HepG2 (cell line): Measurements from ENCODE around the gene FAT1. TPM values are rescaled to one million over a fixed set of nuclear protein-coding genes. Genes with fewer than 3 reads are reported as not detected.

Experiments
- ATF5 ChIP-seq: sonication (generic); formaldehyde crosslinking; IDR thresholded peaks from 2 replicates; pipeline ENCODE4 v1.4.0; 2020; ENCODE audit warnings: mild to moderate bottlenecking, low read depth, missing genetic modification reagents
- BCLAF1 ChIP-seq: fragments of 450-650 bp; IDR thresholded peaks from 2 replicates; pipeline ENCODE4 v1.6.1; 2017; ENCODE audit warnings: mild to moderate bottlenecking
- CEBPB ChIP-seq: IDR thresholded peaks from 2 replicates; pipeline ENCODE4 v1.6.1; 2011; ENCODE audit warnings: low read depth, low read length, improper control_type of control experiment, borderline replicate concordance
- CEBPZ ChIP-seq: IDR thresholded peaks from 2 replicates; pipeline ENCODE4 v1.6.1; 2012; ENCODE audit warnings: low read length, improper control_type of control experiment
- DPF2 ChIP-seq: sonication (generic); formaldehyde crosslinking; IDR thresholded peaks from 2 replicates; pipeline ENCODE4 v1.4.0; 2020; ENCODE audit warnings: mild to moderate bottlenecking, low read depth, missing genetic modification reagents, borderline replicate concordance
- NCOA5 ChIP-seq: sonication (generic); formaldehyde crosslinking; IDR thresholded peaks from 2 replicates; pipeline ENCODE4 v1.4.0; 2020; ENCODE audit warnings: missing genetic modification reagents
- PHF8 ChIP-seq: sonication (generic); formaldehyde crosslinking; IDR thresholded peaks from 2 replicates; pipeline ENCODE4 v1.5.0; 2020; ENCODE audit warnings: missing genetic modification reagents
- RARA ChIP-seq: IDR thresholded peaks from 2 replicates; pipeline ENCODE4 v1.6.1; 2016; ENCODE audit warnings: missing genetic modification reagents, missing compliant biosample characterization
- RELA ChIP-seq: sonication (generic); formaldehyde crosslinking; IDR thresholded peaks from 2 replicates; pipeline ENCODE4 v1.4.0; 2020; ENCODE audit warnings: missing genetic modification reagents
- REST ChIP-seq, 2 experiments: IDR thresholded peaks; 2 replicates each; pipeline ENCODE4 v1.6.1; 2011 to 2012; ENCODE audit warnings: low read length in 2 of 2, borderline replicate concordance in 1 of 2, low read depth in 1 of 2, mild to moderate bottlenecking in 1 of 2, moderate library complexity in 1 of 2
- RORA ChIP-seq: sonication (generic); formaldehyde crosslinking; IDR thresholded peaks from 2 replicates; pipeline ENCODE4 v1.5.0; 2020; ENCODE audit warnings: mild to moderate bottlenecking, missing genetic modification reagents, moderate library complexity
- SNAI1 ChIP-seq: sonication (generic); formaldehyde crosslinking; IDR thresholded peaks from 2 replicates; pipeline ENCODE4 v1.5.0; 2020; ENCODE audit warnings: mild to moderate bottlenecking, missing genetic modification reagents, borderline replicate concordance
- TBL1XR1 ChIP-seq: fragments of 150-350 bp; IDR thresholded peaks from 2 replicates; pipeline ENCODE4 v1.6.1; 2014; ENCODE audit warnings: borderline replicate concordance, low read length; ENCODE audit not compliant: partially characterized antibody
- TSC22D2 ChIP-seq: sonication (generic); formaldehyde crosslinking; IDR thresholded peaks from 2 replicates; pipeline ENCODE4 v1.5.1; 2020; ENCODE audit warnings: missing genetic modification reagents, mild to moderate bottlenecking, borderline replicate concordance
- ZFP37 ChIP-seq: sonication (generic); formaldehyde crosslinking; IDR thresholded peaks from 2 replicates; pipeline ENCODE4 v1.4.0; 2020; ENCODE audit warnings: missing genetic modification reagents, borderline replicate concordance
- ZFP90 ChIP-seq: sonication (generic); formaldehyde crosslinking; IDR thresholded peaks from 2 replicates; pipeline ENCODE4 v1.8.0; 2022; ENCODE audit warnings: missing genetic modification reagents, mild to moderate bottlenecking, inconsistent platforms, borderline replicate concordance
- ZNF564 ChIP-seq: sonication (generic); formaldehyde crosslinking; IDR thresholded peaks from 2 replicates; pipeline ENCODE4 v1.8.1; 2023; ENCODE audit warnings: mild to moderate bottlenecking, missing genetic modification reagents
- ZNF616 ChIP-seq: sonication (generic); formaldehyde crosslinking; IDR thresholded peaks from 2 replicates; pipeline ENCODE4 v1.5.0; 2020; ENCODE audit warnings: low read depth, mild to moderate bottlenecking, missing genetic modification reagents
- ZNF7 ChIP-seq: IDR thresholded peaks from 2 replicates; pipeline ENCODE4 v1.6.1; 2016; ENCODE audit warnings: missing biosample characterization, missing genetic modification reagents
- polyA plus RNA-seq, 8 experiments: library from polyadenylated mRNA; depleted of rRNA in 3 of 8; stranded (reverse) in 7 of 8; unstranded in 1 of 8; fragments of >200 nt; fragmentation: Illumina TruSeq in 4 of 8; extraction: Trizol in 4 of 8; gene quantifications; 2 replicates each; pipeline versions ENCODE4 v1.2.1 to v1.2.3, GENCODE V29; 2011 to 2016; ENCODE audit warnings: low read depth in 4 of 8, missing spikeins in 1 of 8, mixed read lengths in 1 of 8; ENCODE audit not compliant: insufficient read depth in 1 of 8
- total RNA-seq, 5 experiments: library from RNA; depleted of rRNA; stranded (reverse); fragments of >200 nt; fragmentation: Illumina TruSeq; extraction: Trizol; gene quantifications; 2 replicates each; pipeline ENCODE4 v1.2.3, GENCODE V29; 2016; ENCODE audit warnings: low read depth in 1 of 5

Gene FAT1
- total and polyA plus RNA-seq, 2 of the 13 experiments (the other 11 are each of a cell fraction or from before 2014, with no cell fraction given), result 185 to 216 TPM

GRCh38 chr4:186643501-186644310 is 80.0 kb downstream of the FAT1 start (continued):
- TF ChIP-seq CEBPB, result peak; percentile 90
- TF ChIP-seq RORA (CRISPR knock-in tag), result no peak
- TF ChIP-seq RARA, result peak; percentile 48; the same call in 1 of the 2 replicates
- TF ChIP-seq REST (IDR thresholded peaks at IDR 0.05; ENCODE audit: borderline replicate concordance in 1 of 2, low read depth in 1 of 2, low read length in 2 of 2), result no peak
- no peak for TF ChIP-seq RELA (CRISPR knock-in tag)
- TF ChIP-seq ZNF616 (CRISPR knock-in tag), result no peak
- TF ChIP-seq ZFP90 (CRISPR knock-in tag), result no peak
- TF ChIP-seq ZFP37 (CRISPR knock-in tag), result no peak
- no peak for TF ChIP-seq ZNF564 (CRISPR knock-in tag)
- no peak for TF ChIP-seq NCOA5 (CRISPR knock-in tag)
- TF ChIP-seq BCLAF1, result no peak
- no peak for TF ChIP-seq TSC22D2 (CRISPR knock-in tag)
- TF ChIP-seq CEBPZ, result no peak
- no peak for TF ChIP-seq ATF5 (CRISPR knock-in tag)
- TF ChIP-seq PHF8 (CRISPR knock-in tag), result no peak
- no peak for TF ChIP-seq ZNF7 (CRISPR knock-in tag)
- peak; percentile 68; the same call in 1 of the 2 replicates for TF ChIP-seq DPF2 (CRISPR knock-in tag)
- TF ChIP-seq SNAI1 (CRISPR knock-in tag), result no peak
- TF ChIP-seq TBL1XR1, result no peak
